Activated CD4-positive, alpha-beta T cell treated with anti-CD3 and anti-CD28 coated beads, Interleukin-2, amount 10 ng/mL, durations not matched to agents 24 days and 14 days (primary cell): ENCODE data around the gene ADGB. TPM values are rescaled to one million over a fixed set of nuclear protein-coding genes. Genes with fewer than 3 reads are reported as not detected.

Experiments
- DNase-seq: peaks from one replicate; pipeline ENCODE4 v3.0.0; 2022
- H3K27ac Mint-ChIP-seq: one replicate; pipeline ENCODE4 v1.8.0; 2022; ENCODE audit warnings: mild to moderate bottlenecking, mixed read lengths
- H3K27me3 Mint-ChIP-seq: one replicate; pipeline ENCODE4 v1.8.0; 2022; ENCODE audit warnings: mixed read lengths
- H3K36me3 Mint-ChIP-seq: one replicate; pipeline ENCODE4 v1.8.0; 2022; ENCODE audit warnings: low read depth, mild to moderate bottlenecking, mixed read lengths
- H3K4me1 Mint-ChIP-seq: one replicate; pipeline ENCODE4 v1.8.0; 2021; ENCODE audit warnings: mixed read lengths
- H3K4me3 Mint-ChIP-seq: one replicate; pipeline ENCODE4 v1.8.0; 2022; ENCODE audit warnings: mild to moderate bottlenecking, moderate library complexity, mixed read lengths
- H3K9me3 Mint-ChIP-seq: one replicate; pipeline ENCODE4 v1.8.0; 2021; ENCODE audit warnings: mixed read lengths
- intact Hi-C: fragments of 100-400 bp; cut with micrococcal nuclease; formaldehyde crosslinking; loops from one replicate; pipeline ENCODE4 v1.15.1; 2023
- total RNA-seq: library from RNA; stranded (reverse); gene quantifications from 2 replicates; pipeline ENCODE4 v1.2.3, GENCODE V29; 2022

Gene ADGB
- total RNA-seq, 1 donor from 2014 or later: not detected

- Mint-ChIP-seq H3K4me3 (no peak overlapping the region), H3K27ac (no peak overlapping the region), H3K9me3 (no peaks in the 10 kb centered on the region), H3K27me3 (peaks cover 2% of the 10 kb centered on the region), H3K4me1 (peaks cover 11% of the 10 kb centered on the region), H3K36me3 (no peaks in the 10 kb centered on the region)
- no peak for DNase-seq
- intact Hi-C loops: no loop called here
Observed at GRCh38 chr6:146860583-146860982, 261.8 kb downstream of the ADGB start.

DNA sequence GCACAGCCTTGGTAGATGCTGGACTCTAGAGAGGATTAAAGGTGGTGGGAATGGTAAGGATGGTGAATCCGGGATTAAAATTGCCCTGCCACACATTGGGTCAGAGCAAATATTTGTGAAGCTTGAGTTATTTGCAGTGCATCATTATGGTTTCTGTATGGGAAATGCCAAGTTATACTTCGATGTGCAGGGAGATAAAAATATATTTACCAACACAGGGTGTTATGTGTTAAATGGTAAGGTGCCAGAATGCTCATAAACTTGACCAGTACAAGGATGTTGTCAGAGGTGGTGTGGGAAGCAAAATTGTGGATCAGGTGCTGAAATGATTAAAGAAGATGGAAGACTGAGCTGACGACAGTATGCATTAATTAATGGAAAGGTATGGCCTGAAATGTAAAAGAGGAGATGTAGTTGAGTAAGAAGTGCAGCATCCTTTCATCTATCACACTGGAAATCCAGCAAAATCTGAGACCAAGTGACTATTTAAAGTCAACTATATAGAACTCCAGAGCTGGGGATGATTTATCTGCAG is 262.3 kb downstream of the ADGB start:
- Mint-ChIP-seq H3K4me1 (peaks cover 11% of the 10 kb centered on the region), H3K27me3 (peaks cover 2% of the 10 kb centered on the region), H3K27ac (no peak overlapping the region), H3K36me3 (no peaks in the 10 kb centered on the region), H3K9me3 (no peaks in the 10 kb centered on the region), H3K4me3 (no peak overlapping the region)
- intact Hi-C loops: no loop called here
- DNase-seq: no peak

DNA sequence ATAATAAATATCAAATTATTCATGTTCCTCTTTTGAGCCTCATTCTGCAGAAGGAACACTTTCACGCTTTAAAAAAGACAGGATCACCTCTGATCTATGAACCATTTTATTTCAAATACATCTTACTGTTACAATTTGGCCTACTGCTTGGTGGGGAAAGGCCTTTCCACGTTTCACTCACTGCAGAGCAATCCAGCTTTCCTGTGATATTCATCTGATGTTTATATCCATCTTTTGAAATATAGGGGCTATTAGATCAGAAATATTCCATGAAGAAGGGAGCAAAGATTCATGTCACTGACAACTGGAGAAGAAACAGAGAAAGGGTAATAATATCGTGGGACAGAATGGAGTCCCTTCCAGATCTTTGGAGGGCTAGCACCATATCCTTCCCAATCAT is 262.9 kb downstream of the ADGB start:
- peaks cover 2% of the 10 kb centered on the region for H3K27me3 Mint-ChIP-seq
- intact Hi-C loops: no loop called here
- H3K4me1 Mint-ChIP-seq: peaks cover 8% of the 10 kb centered on the region
- no peak for DNase-seq
- no peaks in the 10 kb centered on the region for H3K9me3 Mint-ChIP-seq
- H3K36me3 Mint-ChIP-seq: no peaks in the 10 kb centered on the region
- H3K4me3 Mint-ChIP-seq: no peak overlapping the region
- no peak overlapping the region for H3K27ac Mint-ChIP-seq

- DNase-seq: no peak
- H3K9me3 Mint-ChIP-seq: no peaks in the 10 kb centered on the region
- H3K36me3 Mint-ChIP-seq: no peaks in the 10 kb centered on the region
- H3K4me3 Mint-ChIP-seq: no peak overlapping the region
- intact Hi-C loops: no loop called here
- H3K4me1 Mint-ChIP-seq: peaks cover 6% of the 10 kb centered on the region
- H3K27ac Mint-ChIP-seq: no peak overlapping the region
- peaks cover 2% of the 10 kb centered on the region for H3K27me3 Mint-ChIP-seq
Observed at GRCh38 chr6:146862508-146862919, 263.7 kb downstream of the ADGB start.

DNA sequence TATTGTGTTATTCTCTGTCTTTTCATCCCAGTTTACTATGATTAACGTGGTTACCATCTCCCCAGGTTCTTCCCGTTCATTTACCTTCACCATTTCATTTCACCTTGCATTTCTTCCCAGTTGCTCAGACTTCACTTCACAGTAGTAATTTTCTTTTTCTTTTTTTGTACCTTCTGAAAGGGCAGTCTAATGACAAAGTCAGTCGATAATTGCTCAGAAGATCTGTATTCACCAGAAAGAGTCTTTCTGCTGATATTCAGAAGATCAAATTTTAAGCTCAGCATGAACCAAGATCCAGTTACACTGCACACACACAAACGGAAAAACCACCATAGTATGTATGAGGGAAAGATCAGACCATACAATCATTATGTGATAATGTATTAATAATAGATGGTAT is 265.5 kb downstream of the ADGB start:
- Mint-ChIP-seq H3K27ac (no peak overlapping the region), H3K4me3 (no peak overlapping the region), H3K4me1 (peaks cover 2% of the 10 kb centered on the region), H3K27me3 (peaks cover 2% of the 10 kb centered on the region), H3K36me3 (no peaks in the 10 kb centered on the region), H3K9me3 (no peaks in the 10 kb centered on the region)
- no peak for DNase-seq
- intact Hi-C loops: no loop called here

- intact Hi-C loops: no loop called here
- Mint-ChIP-seq H3K4me1 (no peaks in the 10 kb centered on the region), H3K9me3 (no peaks in the 10 kb centered on the region), H3K36me3 (no peaks in the 10 kb centered on the region), H3K27ac (no peak overlapping the region), H3K4me3 (no peak overlapping the region), H3K27me3 (peaks cover 2% of the 10 kb centered on the region)
- no peak for DNase-seq
Observed at GRCh38 chr6:146864885-146865284, 266.1 kb downstream of the ADGB start.

Other genes starting within 250 kb of the ADGB start
- gene RAB32, start 55.1 kb upstream of the ADGB start, total RNA-seq: 0.89 and 0.92 TPM in 2 replicates